GM19452 (cell line): ENCODE data around the gene HS2ST1.
A peak's percentile ranks its signal among the peaks of the same experiment; 100 is the strongest.
"Not testable (repeated sequence)": the region's sequence is repeated elsewhere in the genome, so short reads cannot be mapped to it uniquely, and the experiment has no call there.

ENCODE experiments used
- ATAC-seq: cut with Tn5 transposase; IDR thresholded peaks from one replicate; pipeline ENCODE4 v1.9.1; 2021; ENCODE audit not compliant: unreplicated experiment

The HS2ST1 gene

DNA sequence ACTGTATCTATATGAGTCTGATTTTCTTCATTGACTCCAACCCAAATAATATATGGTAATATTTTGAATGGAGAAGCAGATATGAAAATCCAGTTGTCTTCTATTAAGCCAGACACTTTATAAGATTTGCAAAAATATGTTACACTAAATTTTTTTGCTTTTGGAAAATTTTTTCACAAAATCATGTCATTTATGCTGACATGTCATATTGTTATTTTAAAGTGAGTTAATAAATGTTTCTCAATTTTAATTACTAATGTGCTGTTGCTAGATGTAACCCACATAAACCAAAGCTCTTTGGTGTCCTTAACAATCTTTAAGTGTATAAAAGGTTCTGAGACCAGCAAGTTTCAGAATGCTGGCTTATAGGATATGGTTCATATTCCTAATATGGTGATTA, 142.5 kb downstream of the HS2ST1 start:
- no peak for ATAC-seq

DNA sequence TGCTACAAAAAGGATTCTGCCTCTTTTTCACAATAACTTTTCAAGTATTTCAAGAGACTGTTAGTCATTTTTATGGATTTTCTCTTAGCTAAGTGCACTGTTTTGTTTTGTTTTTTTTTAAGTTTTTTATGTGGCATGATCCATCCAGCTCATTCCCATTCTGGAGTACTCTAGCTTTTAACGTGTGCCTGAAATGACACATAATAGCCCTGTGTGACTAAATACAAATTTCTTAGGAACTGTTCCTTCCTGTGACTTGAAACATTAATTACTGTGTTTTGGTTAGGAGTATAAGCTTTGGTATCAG, 143.9 kb downstream of the HS2ST1 start:
- ATAC-seq = no peak

GRCh38 chr1:87061742-87062156, 147.3 kb downstream of the HS2ST1 start:
- peak; percentile 62 for ATAC-seq

DNA sequence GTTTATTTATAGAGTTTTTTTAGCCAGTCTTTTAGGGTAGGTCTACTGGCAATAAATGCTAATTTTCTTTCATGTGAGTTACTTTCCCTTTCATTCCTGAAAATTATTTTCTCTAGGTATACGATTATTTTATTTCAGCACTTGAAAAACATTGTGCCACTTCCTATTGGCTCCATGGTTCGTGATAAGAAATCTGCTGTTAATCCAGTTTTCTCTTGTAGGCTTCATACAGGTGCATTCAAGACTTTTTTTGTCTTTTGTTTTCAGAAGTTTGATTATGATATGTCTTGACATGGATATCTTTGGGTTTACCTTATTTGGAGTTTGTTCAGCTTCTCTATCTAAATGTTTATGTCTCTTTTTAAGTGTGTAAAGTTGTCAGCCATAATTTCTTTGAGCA, 148.3 kb downstream of the HS2ST1 start:
- no peak for ATAC-seq

DNA sequence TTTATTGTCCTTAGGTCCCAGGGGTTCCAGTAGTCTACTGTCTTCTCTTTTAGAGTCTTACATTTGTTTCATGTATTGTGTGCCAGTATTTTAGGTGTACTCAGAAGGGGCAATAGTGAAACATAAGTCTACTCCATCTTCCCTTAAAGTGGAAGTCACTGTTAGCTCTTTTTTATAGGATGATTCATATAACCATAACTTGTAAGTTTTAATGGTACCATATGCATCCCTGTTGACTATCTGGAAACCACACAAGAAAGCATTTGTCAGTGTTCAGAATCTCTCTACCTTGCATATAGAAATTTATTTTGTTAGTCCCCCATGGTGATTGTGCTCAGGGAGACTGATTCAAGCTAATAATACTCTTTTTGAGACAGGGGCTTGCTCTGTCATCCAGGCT, 149.9 kb downstream of the HS2ST1 start:
- no peak for ATAC-seq

- ATAC-seq = no peak
Observed at GRCh38 chr1:87064986-87065385, 150.6 kb downstream of the HS2ST1 start.

DNA sequence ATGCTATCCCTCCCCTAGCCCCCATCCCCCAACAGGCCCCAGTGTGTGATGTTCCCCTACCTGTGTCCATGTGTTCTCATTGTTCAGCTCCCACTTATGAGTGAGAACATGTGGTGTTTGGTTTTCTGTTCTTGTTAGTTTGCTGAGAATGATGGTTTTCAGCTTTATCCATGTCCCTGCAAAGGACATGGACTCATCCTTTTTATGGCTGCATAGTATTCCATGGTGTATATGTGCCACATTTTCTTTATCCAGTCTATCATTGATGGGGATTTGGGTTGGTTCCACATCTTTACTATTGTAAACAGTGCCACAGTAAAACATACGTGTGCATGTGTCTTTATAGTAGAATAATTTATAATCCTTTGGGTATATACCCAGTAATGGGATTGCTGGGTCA, 152.3 kb downstream of the HS2ST1 start:
- ATAC-seq = not testable (repeated sequence)

DNA sequence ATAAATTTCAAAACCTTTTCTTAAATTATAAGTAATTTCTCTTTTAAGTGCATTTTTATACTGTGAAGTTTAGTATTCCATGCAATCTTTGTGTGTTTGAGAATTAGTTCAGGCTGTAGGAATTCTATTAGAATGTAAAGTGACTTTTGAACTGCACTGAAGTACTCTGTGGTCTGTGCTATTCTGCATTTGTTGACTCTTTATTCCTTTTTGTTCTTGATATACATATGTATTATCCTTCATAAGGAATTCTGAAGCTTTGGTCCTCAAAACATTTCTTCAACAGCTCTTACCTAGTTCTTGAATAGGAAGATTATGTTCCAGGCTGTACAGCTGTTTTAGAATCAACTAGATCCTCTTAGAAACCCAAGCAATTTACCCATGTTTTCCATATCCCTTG, 158.0 kb downstream of the HS2ST1 start:
- no peak for ATAC-seq

DNA sequence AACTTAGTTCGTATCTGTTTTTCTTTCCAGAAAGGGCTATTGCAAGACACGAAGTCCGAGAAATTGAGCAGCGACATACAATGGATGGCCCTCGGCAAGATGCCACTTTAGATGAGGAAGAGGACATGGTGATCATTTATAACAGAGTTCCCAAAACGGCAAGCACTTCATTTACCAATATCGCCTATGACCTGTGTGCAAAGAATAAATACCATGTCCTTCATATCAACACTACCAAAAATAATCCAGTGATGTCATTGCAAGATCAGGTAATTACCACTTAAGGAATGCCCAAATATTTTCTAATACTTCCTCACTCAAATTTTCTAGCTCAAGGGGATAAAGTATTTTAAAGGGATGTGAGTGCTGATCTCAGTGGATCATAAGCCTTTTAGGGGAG, 158.5 kb downstream of the HS2ST1 start:
- no peak for ATAC-seq

GRCh38 chr1:87074001-87074795, 159.8 kb downstream of the HS2ST1 start:
- ATAC-seq = no peak

GRCh38 chr1:87077959-87078639, 163.7 kb downstream of the HS2ST1 start:
- ATAC-seq = no peak

- no peak for ATAC-seq
Observed at GRCh38 chr1:87084244-87084836, 169.9 kb downstream of the HS2ST1 start.

DNA sequence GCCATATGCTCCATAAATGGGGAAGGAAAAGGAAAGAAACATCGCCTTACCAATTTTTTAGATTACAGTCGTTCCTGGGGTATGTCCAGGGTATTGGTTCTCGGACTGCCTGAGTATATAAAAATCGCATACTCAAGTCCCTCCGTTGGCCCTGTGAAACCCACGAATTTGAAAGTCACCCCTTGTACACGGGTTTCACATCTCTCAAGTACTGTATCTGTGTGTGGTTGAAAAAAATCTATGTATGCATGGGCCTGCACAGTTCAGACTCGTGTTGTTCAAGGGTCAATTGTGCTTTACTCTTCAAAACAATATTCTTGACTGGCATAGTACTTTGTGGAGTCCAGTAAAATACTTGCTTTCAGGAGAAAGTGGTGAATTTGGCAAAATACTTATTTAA, 171.7 kb downstream of the HS2ST1 start:
- no peak for ATAC-seq

DNA sequence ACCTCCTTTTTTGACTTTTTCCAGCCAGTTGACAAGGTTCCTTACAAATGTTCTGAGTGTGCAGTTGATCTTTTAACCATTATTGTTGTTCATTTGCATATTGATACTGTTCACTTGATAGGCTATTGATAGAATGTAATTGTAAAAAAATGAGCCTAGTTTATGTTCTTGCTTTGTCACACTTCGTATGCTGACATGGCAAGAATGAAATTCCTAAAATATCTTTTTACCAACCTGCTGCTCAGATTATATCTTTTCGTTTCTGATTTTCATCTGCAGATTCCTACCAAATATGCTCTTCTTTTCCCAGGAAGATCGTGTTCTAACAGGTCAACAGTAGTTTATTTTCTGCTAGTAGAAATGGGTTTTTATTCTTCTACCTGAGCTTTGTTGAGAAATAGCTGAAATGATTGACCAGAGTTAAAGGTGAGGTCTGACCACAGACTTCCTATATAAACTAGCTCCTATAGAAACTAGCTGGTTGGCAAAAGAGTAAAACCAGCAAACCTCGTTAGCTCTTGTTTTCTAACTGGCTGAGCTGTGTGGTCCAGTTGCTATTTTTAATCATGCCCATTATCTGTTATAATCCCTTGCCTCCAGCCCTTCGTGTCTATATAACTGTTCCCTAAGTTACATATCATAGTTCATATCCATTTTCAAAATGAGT, 174.8 kb downstream of the HS2ST1 start:
- ATAC-seq = no peak

DNA sequence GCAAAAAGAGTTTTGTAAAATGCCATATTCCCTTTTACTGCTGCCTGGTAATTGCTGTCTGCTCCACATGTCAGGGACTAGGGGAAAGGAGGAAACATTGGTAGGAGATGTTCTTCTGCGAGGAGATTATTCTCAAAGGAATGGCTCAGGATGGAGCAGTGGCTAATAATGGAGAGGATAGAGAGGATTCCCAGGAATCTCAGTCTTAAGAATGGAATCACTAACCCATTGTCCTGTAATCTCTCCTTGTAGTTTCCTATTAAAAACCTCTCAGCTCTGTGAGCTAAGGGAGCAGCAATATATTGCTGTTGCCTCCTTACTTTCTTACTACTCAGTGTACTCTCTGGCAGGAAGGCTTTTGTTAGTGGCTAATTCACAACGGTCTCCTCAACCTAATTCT, 175.4 kb downstream of the HS2ST1 start:
- no peak for ATAC-seq

DNA sequence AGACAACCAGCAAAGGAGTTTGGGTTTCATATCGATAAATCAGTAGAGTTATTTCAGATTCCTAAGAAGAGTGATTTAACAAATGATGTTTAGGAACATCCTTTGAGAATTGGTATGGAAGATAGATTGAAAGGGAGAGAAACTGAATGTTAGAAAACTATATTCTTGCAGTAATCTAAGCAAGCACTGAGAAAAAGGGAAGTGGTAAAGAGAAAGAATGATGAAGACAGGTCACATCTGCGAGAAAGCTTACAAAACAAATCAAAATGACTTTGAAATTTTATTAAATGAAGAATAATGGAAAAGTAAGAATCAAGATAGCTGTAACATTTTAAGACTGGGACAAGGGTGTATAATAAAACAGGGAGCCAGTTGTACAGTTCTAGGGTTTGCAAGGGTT, 177.0 kb downstream of the HS2ST1 start:
- ATAC-seq = no peak

DNA sequence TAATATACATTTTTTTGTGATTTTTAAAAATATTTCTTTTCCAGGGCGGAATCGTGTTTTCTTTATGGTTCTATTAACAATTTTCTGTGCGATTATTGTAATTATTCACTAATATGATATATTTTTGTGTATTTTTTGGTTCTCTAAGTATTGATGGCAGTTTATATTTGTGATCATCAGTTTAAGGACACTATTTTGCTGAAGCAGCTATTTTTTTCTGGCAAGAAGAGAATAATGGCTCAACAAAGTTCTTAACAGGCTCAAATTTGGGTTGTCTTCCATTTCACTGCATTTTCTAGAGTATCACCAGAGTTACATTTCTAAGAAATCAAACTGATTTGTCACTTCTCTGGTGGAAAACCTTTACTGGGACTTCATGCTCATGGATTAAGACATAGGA, 178.4 kb downstream of the HS2ST1 start:
- no peak for ATAC-seq

- no peak for ATAC-seq
Observed at GRCh38 chr1:87093286-87093685, 178.9 kb downstream of the HS2ST1 start.

GRCh38 chr1:87094238-87094637, 179.8 kb downstream of the HS2ST1 start:
- no peak for ATAC-seq

GRCh38 chr1:87100271-87100670, 185.8 kb downstream of the HS2ST1 start:
- no peak for ATAC-seq

- ATAC-seq = no peak
Observed at GRCh38 chr1:87103074-87103473, 188.6 kb downstream of the HS2ST1 start.

DNA sequence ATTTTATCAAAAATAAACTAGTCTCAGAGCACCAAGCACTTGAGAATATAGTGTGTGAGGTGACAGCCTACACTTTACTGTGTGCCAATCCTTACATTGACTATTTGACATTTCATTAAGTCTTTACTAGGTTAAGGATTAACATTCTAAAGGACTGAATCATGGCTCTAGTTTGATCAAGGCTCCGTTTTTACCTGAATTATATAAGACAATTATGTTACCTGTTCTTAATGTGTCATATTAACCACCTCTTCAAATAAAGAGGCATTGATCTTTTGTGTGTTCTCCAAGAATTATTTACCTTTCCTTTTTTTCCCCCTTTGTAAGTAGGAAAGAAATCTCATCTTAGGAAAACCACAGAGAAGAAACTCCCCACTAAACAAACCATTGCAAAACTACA, 189.7 kb downstream of the HS2ST1 start:
- ATAC-seq = no peak
